Dendritic cell treated with granulocyte-macrophage colony-stimulating factor and Interleukin-4, amounts not matched to agents 40 ng/mL and 50 ng/mL, for 4 days (primary cell): ENCODE measurements around the gene DCUN1D5.

Source experiments
- H3K27ac Mint-ChIP-seq: one replicate; pipeline ENCODE4 v1.8.0; 2022; ENCODE audit warnings: mild to moderate bottlenecking, mixed read lengths
- H3K27me3 Mint-ChIP-seq: one replicate; pipeline ENCODE4 v1.8.0; 2022; ENCODE audit warnings: mild to moderate bottlenecking, mixed read lengths
- H3K36me3 Mint-ChIP-seq: one replicate; pipeline ENCODE4 v1.8.0; 2022; ENCODE audit warnings: low read depth, mixed read lengths
- H3K4me1 Mint-ChIP-seq: one replicate; pipeline ENCODE4 v1.8.0; 2022; ENCODE audit warnings: low read depth, mixed read lengths
- H3K4me3 Mint-ChIP-seq: one replicate; pipeline ENCODE4 v1.8.0; 2022; ENCODE audit warnings: mild to moderate bottlenecking, moderate library complexity, mixed read lengths
- H3K9me3 Mint-ChIP-seq: one replicate; pipeline ENCODE4 v1.8.0; 2022; ENCODE audit warnings: mixed read lengths
- intact Hi-C: fragments of 100-400 bp; cut with micrococcal nuclease; formaldehyde crosslinking; loops from one replicate; pipeline ENCODE4 v1.15.0; 2022

Gene DCUN1D5

GRCh38 chr11:103078710-103079109, 13.2 kb downstream of the DCUN1D5 start:
- H3K9me3 Mint-ChIP-seq: no peaks in the 10 kb centered on the region
- H3K27me3 Mint-ChIP-seq: no peaks in the 10 kb centered on the region
- H3K4me3 Mint-ChIP-seq: no peak overlapping the region
- intact Hi-C loops: no loop called here
- no peak overlapping the region for H3K27ac Mint-ChIP-seq
- H3K4me1 Mint-ChIP-seq: peaks cover 6% of the 10 kb centered on the region
- peaks cover 56% of the 10 kb centered on the region for H3K36me3 Mint-ChIP-seq

- H3K36me3 Mint-ChIP-seq: peaks cover 56% of the 10 kb centered on the region
These were observed 14.4 kb downstream of the DCUN1D5 start for GRCh38 chr11:103077554-103077953.

GRCh38 chr11:103076361-103076760, 15.6 kb downstream of the DCUN1D5 start:
- Mint-ChIP-seq H3K4me3 (no peak overlapping the region), H3K4me1 (peaks cover 6% of the 10 kb centered on the region), H3K27me3 (no peaks in the 10 kb centered on the region), H3K27ac (no peak overlapping the region), H3K9me3 (no peaks in the 10 kb centered on the region), H3K36me3 (peaks cover 55% of the 10 kb centered on the region)
- intact Hi-C loops: no loop called here

More at GRCh38 chr11:103077554-103077953, 14.4 kb downstream of the DCUN1D5 start:
- Mint-ChIP-seq H3K4me3 (no peak overlapping the region), H3K9me3 (no peaks in the 10 kb centered on the region), H3K4me1 (peaks cover 6% of the 10 kb centered on the region), H3K27me3 (no peaks in the 10 kb centered on the region), H3K27ac (no peak overlapping the region)
- intact Hi-C loops: no loop called here

GRCh38 chr11:103071008-103071407, 21.0 kb downstream of the DCUN1D5 start:
- peaks cover 13% of the 10 kb centered on the region for H3K4me1 Mint-ChIP-seq
- no peaks in the 10 kb centered on the region for H3K27me3 Mint-ChIP-seq
- H3K27ac Mint-ChIP-seq: peak overlapping the region; percentile 17
- peaks cover 57% of the 10 kb centered on the region for H3K36me3 Mint-ChIP-seq
- no peak overlapping the region for H3K4me3 Mint-ChIP-seq
- H3K9me3 Mint-ChIP-seq: no peaks in the 10 kb centered on the region
- intact Hi-C loops: no loop called here

GRCh38 chr11:103070142-103070541, 21.8 kb downstream of the DCUN1D5 start:
- peaks cover 13% of the 10 kb centered on the region for H3K4me1 Mint-ChIP-seq
- intact Hi-C loops: no loop called here
- H3K9me3 Mint-ChIP-seq: no peaks in the 10 kb centered on the region
- no peak overlapping the region for H3K27ac Mint-ChIP-seq
- H3K36me3 Mint-ChIP-seq: peaks cover 63% of the 10 kb centered on the region
- H3K4me3 Mint-ChIP-seq: no peak overlapping the region
- no peaks in the 10 kb centered on the region for H3K27me3 Mint-ChIP-seq

- Mint-ChIP-seq H3K4me3 (no peak overlapping the region), H3K27me3 (no peaks in the 10 kb centered on the region), H3K4me1 (peaks cover 13% of the 10 kb centered on the region), H3K9me3 (no peaks in the 10 kb centered on the region), H3K36me3 (peaks cover 66% of the 10 kb centered on the region), H3K27ac (no peak overlapping the region)
- intact Hi-C loops: no loop called here
These were observed 22.6 kb downstream of the DCUN1D5 start for GRCh38 chr11:103069367-103069766.

- Mint-ChIP-seq H3K36me3 (peaks cover 69% of the 10 kb centered on the region), H3K27me3 (no peaks in the 10 kb centered on the region), H3K9me3 (no peaks in the 10 kb centered on the region), H3K4me3 (no peak overlapping the region), H3K4me1 (peaks cover 13% of the 10 kb centered on the region), H3K27ac (no peak overlapping the region)
- intact Hi-C loops: no loop called here
These were observed 24.8 kb downstream of the DCUN1D5 start for GRCh38 chr11:103067118-103067517.

- H3K4me1 Mint-ChIP-seq: no peaks in the 10 kb centered on the region
- intact Hi-C loops: no loop called here
- H3K4me3 Mint-ChIP-seq: no peak overlapping the region
- no peaks in the 10 kb centered on the region for H3K9me3 Mint-ChIP-seq
- H3K36me3 Mint-ChIP-seq: peaks cover 54% of the 10 kb centered on the region
- H3K27me3 Mint-ChIP-seq: no peaks in the 10 kb centered on the region
- H3K27ac Mint-ChIP-seq: no peak overlapping the region
These were observed 30.3 kb downstream of the DCUN1D5 start for GRCh38 chr11:103061656-103062055.

GRCh38 chr11:103055221-103055890, 36.6 kb downstream of the DCUN1D5 start:
- peaks cover 10% of the 10 kb centered on the region for H3K36me3 Mint-ChIP-seq
- intact Hi-C loops: loop anchor here (2.0 to 10.0 kb wide), 4 partner anchors 19 to 323 kb away; no protein-coding TSS in a partner anchor

GRCh38 chr11:103053997-103054396, 38.0 kb downstream of the DCUN1D5 start:
- intact Hi-C loops: loop anchor here (2.0 to 10.0 kb wide), 4 partner anchors 17 to 321 kb away; no protein-coding TSS in a partner anchor
- H3K27me3 Mint-ChIP-seq: no peaks in the 10 kb centered on the region
- no peaks in the 10 kb centered on the region for H3K9me3 Mint-ChIP-seq
- H3K4me1 Mint-ChIP-seq: no peaks in the 10 kb centered on the region
- H3K27ac Mint-ChIP-seq: no peak overlapping the region
- H3K36me3 Mint-ChIP-seq: peaks cover 5% of the 10 kb centered on the region
- no peak overlapping the region for H3K4me3 Mint-ChIP-seq

More at GRCh38 chr11:103055221-103055890, 36.6 kb downstream of the DCUN1D5 start:
- H3K4me1 Mint-ChIP-seq: no peaks in the 10 kb centered on the region
- no peaks in the 10 kb centered on the region for H3K9me3 Mint-ChIP-seq
- no peak overlapping the region for H3K4me3 Mint-ChIP-seq
- H3K27me3 Mint-ChIP-seq: no peaks in the 10 kb centered on the region
- no peak overlapping the region for H3K27ac Mint-ChIP-seq

GRCh38 chr11:103051981-103052380, 40.0 kb downstream of the DCUN1D5 start:
- Mint-ChIP-seq H3K27me3 (peaks cover 1% of the 10 kb centered on the region), H3K27ac (no peak overlapping the region), H3K4me3 (no peak overlapping the region), H3K4me1 (no peaks in the 10 kb centered on the region), H3K36me3 (no peaks in the 10 kb centered on the region), H3K9me3 (no peaks in the 10 kb centered on the region)
- intact Hi-C loops: loop anchor here (10.0 kb wide), 2 partner anchors 137 to 217 kb away; no protein-coding TSS in a partner anchor

- Mint-ChIP-seq H3K9me3 (no peaks in the 10 kb centered on the region), H3K4me3 (no peak overlapping the region), H3K27me3 (peaks cover 1% of the 10 kb centered on the region), H3K36me3 (no peaks in the 10 kb centered on the region), H3K27ac (no peak overlapping the region), H3K4me1 (no peaks in the 10 kb centered on the region)
- intact Hi-C loops: loop anchor here (10.0 kb wide), 2 partner anchors 136 to 216 kb away; no protein-coding TSS in a partner anchor
These were observed 40.7 kb downstream of the DCUN1D5 start for GRCh38 chr11:103051151-103051801.

- Mint-ChIP-seq H3K27me3 (peaks cover 1% of the 10 kb centered on the region), H3K27ac (no peak overlapping the region), H3K9me3 (no peaks in the 10 kb centered on the region), H3K4me1 (peaks cover 2% of the 10 kb centered on the region), H3K36me3 (no peaks in the 10 kb centered on the region), H3K4me3 (no peak overlapping the region)
- intact Hi-C loops: loop anchor here (10.0 kb wide), 2 partner anchors 136 to 216 kb away; no protein-coding TSS in a partner anchor
These were observed 41.6 kb downstream of the DCUN1D5 start for GRCh38 chr11:103050351-103050750.

GRCh38 chr11:103047837-103048236, 44.1 kb downstream of the DCUN1D5 start:
- Mint-ChIP-seq H3K27ac (no peak overlapping the region), H3K4me3 (no peak overlapping the region), H3K9me3 (no peaks in the 10 kb centered on the region), H3K4me1 (peaks cover 8% of the 10 kb centered on the region), H3K27me3 (peaks cover 1% of the 10 kb centered on the region), H3K36me3 (no peaks in the 10 kb centered on the region)
- intact Hi-C loops: no loop called here
